Natural killer cell (primary cell): ENCODE data around the gene RASGRF2. TPM values are rescaled to one million over a fixed set of nuclear protein-coding genes. Genes with fewer than 3 reads are reported as not detected.
A peak's percentile ranks its signal among the peaks of the same experiment; 100 is the strongest.

Source experiments
- ATAC-seq, 3 donors: fragments of 150-1000 bp in 2 of 3; fragments of 200-7000 bp in 1 of 3; cut with Tn5 transposase; 1 replicate in 1 of 3; 2 replicates in 2 of 3; pipeline ENCODE4 v1.10.0; 2021; ENCODE audit warnings: mild to moderate bottlenecking in 2 of 3, moderate library complexity in 2 of 3
- DNase-seq, 2 donors: peaks; one replicate each; pipeline versions ENCODE4 v3.0.0 to v3.0.0-alpha.2; 2013 to 2021; ENCODE audit warnings: mixed read lengths in 1 of 2
- H3K27ac ChIP-seq: one replicate; pipeline ENCODE4 v1.5.1; 2013; ENCODE audit warnings: mild to moderate bottlenecking, low read length
- H3K27me3 ChIP-seq: one replicate; pipeline ENCODE4 v1.6.1; 2013; ENCODE audit warnings: low read length; ENCODE audit not compliant: control insufficient read depth, insufficient read depth
- H3K36me3 ChIP-seq: one replicate; pipeline ENCODE4 v1.6.1; 2013; ENCODE audit warnings: low read length; ENCODE audit not compliant: control insufficient read depth, insufficient read depth
- H3K4me1 ChIP-seq: one replicate; pipeline ENCODE4 v1.6.1; 2013; ENCODE audit warnings: low read length; ENCODE audit not compliant: control insufficient read depth, insufficient read depth
- H3K4me3 ChIP-seq: one replicate; pipeline ENCODE4 v1.5.1; 2013; ENCODE audit warnings: low read length
- H3K9me3 ChIP-seq: one replicate; pipeline ENCODE4 v1.6.1; 2013; ENCODE audit warnings: low read length; ENCODE audit not compliant: control insufficient read depth, insufficient read depth
- H3K27ac Mint-ChIP-seq, 2 donors: one replicate each; pipeline ENCODE4 v1.8.0; 2022; ENCODE audit warnings: mild to moderate bottlenecking in 2 of 2, mixed read lengths in 2 of 2, moderate library complexity in 1 of 2
- H3K27me3 Mint-ChIP-seq, 2 donors: one replicate each; pipeline ENCODE4 v1.8.0; 2022; ENCODE audit warnings: low read depth in 2 of 2, mixed read lengths in 2 of 2
- H3K36me3 Mint-ChIP-seq: one replicate; pipeline ENCODE4 v1.8.0; 2022; ENCODE audit warnings: mixed read lengths
- H3K4me1 Mint-ChIP-seq, 2 donors: one replicate each; pipeline ENCODE4 v1.8.0; 2022; ENCODE audit warnings: mixed read lengths in 2 of 2
- H3K4me3 Mint-ChIP-seq: one replicate; pipeline ENCODE4 v1.8.0; 2022; ENCODE audit warnings: mild to moderate bottlenecking, moderate library complexity, mixed read lengths
- H3K9me3 Mint-ChIP-seq, 2 donors: one replicate each; pipeline ENCODE4 v1.8.0; 2022; ENCODE audit warnings: mixed read lengths in 2 of 2
- CTCF ChIP-seq: fragments of 200-600 bp; IDR thresholded peaks from one replicate; pipeline ENCODE4 v1.8.0; 2022; ENCODE audit warnings: antibody characterized with exemption
- WGBS: methylation state at CpG from one replicate; pipeline ENCODE4 v1.1.7; 2013; ENCODE audit warnings: missing lambda C conversion rate; ENCODE audit not compliant: insufficient coverage; 5-methylcytosine and 5-hydroxymethylcytosine counted together
- intact Hi-C: fragments of 100-400 bp; cut with micrococcal nuclease; formaldehyde crosslinking; loops from one replicate; pipeline ENCODE4 v1.14.2; 2022
- total RNA-seq, 4 donors: library from RNA; stranded (reverse); fragments of 120-200 nt in 1 of 4; gene quantifications; one replicate each; pipeline versions ENCODE4 v1.2.3 to v1.2.4, GENCODE V29; 2013 to 2022

The RASGRF2 gene
- total RNA-seq, 3 donors from 2014 or later (not counting 1 experiment from before 2014, with no cell fraction given), result 5.6 to 10.1 (median 6.1) TPM

GRCh38 chr5:80977764-80978163, 17.6 kb downstream of the RASGRF2 start:
- no peaks in the 10 kb centered on the region for H3K36me3 Mint-ChIP-seq
- WGBS, result no CpG with 5 or more reads among the region's 1 CpG
- DNase-seq (no peak), ATAC-seq (no peak)
- no peak overlapping the region for H3K4me3 ChIP-seq
- H3K9me3 ChIP-seq, result no peaks in the 10 kb centered on the region
- no peaks in the 10 kb centered on the region for H3K27me3 Mint-ChIP-seq
- H3K27me3 ChIP-seq, result no peaks in the 10 kb centered on the region
- H3K36me3 ChIP-seq, result no peaks in the 10 kb centered on the region
- intact Hi-C loops, result no loop called here
- TF ChIP-seq CTCF, result no peak
- no peak overlapping the region for H3K27ac ChIP-seq
- H3K4me3 Mint-ChIP-seq, result no peak overlapping the region
- H3K27ac Mint-ChIP-seq, result no peak overlapping the region
- peaks cover 0 to 5% of the 10 kb centered on the region in 2 donors for H3K4me1 Mint-ChIP-seq
- no peaks in the 10 kb centered on the region for H3K4me1 ChIP-seq
- H3K9me3 Mint-ChIP-seq, result no peaks in the 10 kb centered on the region

- H3K27ac ChIP-seq, result no peak overlapping the region
- H3K27me3 Mint-ChIP-seq, result no peaks in the 10 kb centered on the region
- H3K4me3 ChIP-seq, result no peak overlapping the region
- WGBS, result 20% methylated on average over 1 of the region's 1 CpG
- H3K36me3 Mint-ChIP-seq, result no peaks in the 10 kb centered on the region
- DNase-seq (no peak), ATAC-seq (no peak)
- H3K4me3 Mint-ChIP-seq, result no peak overlapping the region
- peaks cover 0 to 5% of the 10 kb centered on the region in 2 donors for H3K4me1 Mint-ChIP-seq
- H3K9me3 ChIP-seq, result no peaks in the 10 kb centered on the region
- no peak overlapping the region for H3K27ac Mint-ChIP-seq
- no peaks in the 10 kb centered on the region for H3K36me3 ChIP-seq
- intact Hi-C loops, result no loop called here
- H3K9me3 Mint-ChIP-seq, result no peaks in the 10 kb centered on the region
- no peak for TF ChIP-seq CTCF
- H3K27me3 ChIP-seq, result no peaks in the 10 kb centered on the region
- H3K4me1 ChIP-seq, result no peaks in the 10 kb centered on the region
These were observed 18.7 kb downstream of the RASGRF2 start for GRCh38 chr5:80978772-80979317.

GRCh38 chr5:80982093-80982492, 21.9 kb downstream of the RASGRF2 start:
- ATAC-seq, result no peak
- Mint-ChIP-seq H3K4me1 (peaks cover 6 to 11% of the 10 kb centered on the region in 2 donors), H3K9me3 (no peaks in the 10 kb centered on the region), H3K27ac (no peak overlapping the region), H3K4me3 (no peak overlapping the region), H3K36me3 (no peaks in the 10 kb centered on the region), H3K27me3 (no peaks in the 10 kb centered on the region)
- H3K9me3 ChIP-seq, result no peaks in the 10 kb centered on the region
- H3K4me3 ChIP-seq, result no peak overlapping the region
- H3K36me3 ChIP-seq, result no peaks in the 10 kb centered on the region
- intact Hi-C loops, result no loop called here
- 58% methylated on average over 4 of the region's 4 CpGs for WGBS
- DNase-seq, result no peak
- no peaks in the 10 kb centered on the region for H3K4me1 ChIP-seq
- H3K27me3 ChIP-seq, result no peaks in the 10 kb centered on the region
- no peak for TF ChIP-seq CTCF
- no peak overlapping the region for H3K27ac ChIP-seq

- no peaks in the 10 kb centered on the region for H3K36me3 Mint-ChIP-seq
- no peak overlapping the region for H3K4me3 Mint-ChIP-seq
- no peaks in the 10 kb centered on the region for H3K9me3 Mint-ChIP-seq
- no peak for TF ChIP-seq CTCF
- Histone ChIP-seq H3K36me3 (no peaks in the 10 kb centered on the region), H3K27me3 (no peaks in the 10 kb centered on the region), H3K9me3 (no peaks in the 10 kb centered on the region), H3K4me3 (no peak overlapping the region), H3K4me1 (no peaks in the 10 kb centered on the region), H3K27ac (no peak overlapping the region)
- WGBS, result 42% methylated on average over 2 of the region's 2 CpGs
- intact Hi-C loops, result no loop called here
- H3K27me3 Mint-ChIP-seq, result no peaks in the 10 kb centered on the region
- ATAC-seq (no peak), DNase-seq (no peak)
- H3K4me1 Mint-ChIP-seq, result peaks cover 6 to 11% of the 10 kb centered on the region in 2 donors
- H3K27ac Mint-ChIP-seq, result peak overlapping the region in 1 of 2 donors; percentile 6
These were observed 25.6 kb downstream of the RASGRF2 start for GRCh38 chr5:80985600-80986228.
